K562 (cell line): ENCODE measurements around the gene RNF223. TPM values are rescaled to one million over a fixed set of nuclear protein-coding genes. Genes with fewer than 3 reads are reported as not detected.

Source experiments
- KAT7 ChIP-seq: sonication (generic); formaldehyde crosslinking; IDR thresholded peaks from 2 replicates; pipeline ENCODE4 v1.8.0; 2022; ENCODE audit warnings: missing genetic modification reagents, mild to moderate bottlenecking, borderline replicate concordance
- POLR2G ChIP-seq: fragments of 200-400 bp; formaldehyde crosslinking; IDR thresholded peaks from 2 replicates; pipeline ENCODE4 v1.6.1; 2017; ENCODE audit warnings: low read depth, mild to moderate bottlenecking, antibody characterized with exemption, low read length, moderate library complexity
- SMAD2 ChIP-seq: fragments of 150-350 bp; IDR thresholded peaks from 2 replicates; pipeline ENCODE4 v1.6.1; 2014; ENCODE audit warnings: low read depth, mild to moderate bottlenecking, low read length
- SMARCE1 ChIP-seq: fragments of 450-650 bp; IDR thresholded peaks from 2 replicates; pipeline ENCODE4 v1.7.1; 2016; ENCODE audit warnings: mild to moderate bottlenecking
- SREBF2 ChIP-seq: sonication (generic); formaldehyde crosslinking; IDR thresholded peaks from 2 replicates; pipeline ENCODE4 v1.4.0; 2020; ENCODE audit warnings: mild to moderate bottlenecking, missing genetic modification reagents
- polyA plus RNA-seq, 8 experiments: library from polyadenylated mRNA; depleted of rRNA in 4 of 8; stranded (reverse) in 5 of 8; unstranded in 3 of 8; fragments of >200 nt; fragmentation: Nextera tagmentation in 2 of 8; fragmentation: Illumina TruSeq in 1 of 8; extraction: Ambion mirVana in 2 of 8; extraction: Trizol in 1 of 8; gene quantifications; 2 replicates each; pipeline versions ENCODE4 v1.2.1 to v1.2.3, GENCODE V29; 2011 to 2014; ENCODE audit warnings: inconsistent platforms in 1 of 8, missing spikeins in 1 of 8
- total RNA-seq, 7 experiments: library from RNA; depleted of rRNA in 6 of 7; stranded (reverse); fragments of >200 nt in 6 of 7; fragmentation: Illumina TruSeq in 2 of 7; extraction: Trizol in 2 of 7; gene quantifications; 2 replicates each; pipeline versions ENCODE4 v1.2.1 to v1.2.3, GENCODE V29; 2011 to 2021; ENCODE audit warnings: low replicate concordance in 1 of 7
- TF ChIP-seq, protein P1 (sequence below), 2 experiments: fragments of 450-650 bp; formaldehyde crosslinking in 1 of 2; IDR thresholded peaks; 2 replicates each; pipeline versions ENCODE4 v1.4.0 to v1.6.1; 2014 to 2020; ENCODE audit warnings: mild to moderate bottlenecking in 2 of 2, borderline replicate concordance in 1 of 2, low read depth in 1 of 2
- TF ChIP-seq, protein P2 (sequence below): sonication (generic); formaldehyde crosslinking; IDR thresholded peaks from 2 replicates; pipeline ENCODE4 v1.8.1; 2023; ENCODE audit warnings: mild to moderate bottlenecking, missing genetic modification reagents, moderate library complexity

RNF223 gene
- total and polyA plus RNA-seq, 9 of the 15 experiments (the other 6 are each of a cell fraction or from before 2014, with no cell fraction given): 0.04 to 0.32 TPM; not detected in 7

DNA sequence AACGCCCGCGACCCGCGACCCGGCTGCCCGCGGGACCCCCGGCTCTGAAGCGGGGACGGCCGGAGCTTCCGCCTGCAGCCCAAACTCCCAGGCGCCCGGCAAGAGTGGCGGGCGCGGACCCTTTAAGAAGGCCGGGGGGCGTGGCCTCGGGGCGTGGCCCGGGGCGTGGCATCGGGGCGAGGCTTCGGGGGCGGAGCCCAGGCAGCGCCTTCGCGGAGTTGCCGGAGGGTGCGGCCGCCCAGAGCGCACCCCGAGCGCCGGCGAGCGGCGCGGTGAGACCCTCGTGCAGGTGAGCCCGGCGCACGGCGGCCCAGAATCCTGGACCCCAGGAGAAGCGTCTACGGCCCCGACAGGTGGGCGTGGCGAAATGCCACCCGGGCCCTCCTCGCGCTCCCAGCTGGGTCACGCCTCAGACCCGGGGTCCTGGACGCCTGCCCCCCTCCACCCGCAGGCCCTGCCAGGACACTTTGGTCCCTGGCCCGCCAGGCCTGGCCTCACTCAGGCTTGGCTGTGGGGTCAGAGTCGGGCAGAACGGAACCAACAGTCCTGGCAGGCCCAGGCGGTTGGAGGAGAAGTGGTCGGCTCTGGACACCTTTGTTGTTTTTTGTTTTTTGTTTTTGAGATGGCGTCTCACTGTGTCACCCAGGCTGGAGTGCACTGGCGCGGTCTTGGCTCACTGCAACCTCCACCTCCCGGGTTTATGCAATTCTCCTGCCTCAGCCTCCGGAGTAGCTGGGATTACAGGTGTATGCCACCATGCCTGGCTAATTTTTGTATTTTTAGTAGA, 14.4 kb downstream of the RNF223 start (continued):
- TF ChIP-seq, protein P1, sequence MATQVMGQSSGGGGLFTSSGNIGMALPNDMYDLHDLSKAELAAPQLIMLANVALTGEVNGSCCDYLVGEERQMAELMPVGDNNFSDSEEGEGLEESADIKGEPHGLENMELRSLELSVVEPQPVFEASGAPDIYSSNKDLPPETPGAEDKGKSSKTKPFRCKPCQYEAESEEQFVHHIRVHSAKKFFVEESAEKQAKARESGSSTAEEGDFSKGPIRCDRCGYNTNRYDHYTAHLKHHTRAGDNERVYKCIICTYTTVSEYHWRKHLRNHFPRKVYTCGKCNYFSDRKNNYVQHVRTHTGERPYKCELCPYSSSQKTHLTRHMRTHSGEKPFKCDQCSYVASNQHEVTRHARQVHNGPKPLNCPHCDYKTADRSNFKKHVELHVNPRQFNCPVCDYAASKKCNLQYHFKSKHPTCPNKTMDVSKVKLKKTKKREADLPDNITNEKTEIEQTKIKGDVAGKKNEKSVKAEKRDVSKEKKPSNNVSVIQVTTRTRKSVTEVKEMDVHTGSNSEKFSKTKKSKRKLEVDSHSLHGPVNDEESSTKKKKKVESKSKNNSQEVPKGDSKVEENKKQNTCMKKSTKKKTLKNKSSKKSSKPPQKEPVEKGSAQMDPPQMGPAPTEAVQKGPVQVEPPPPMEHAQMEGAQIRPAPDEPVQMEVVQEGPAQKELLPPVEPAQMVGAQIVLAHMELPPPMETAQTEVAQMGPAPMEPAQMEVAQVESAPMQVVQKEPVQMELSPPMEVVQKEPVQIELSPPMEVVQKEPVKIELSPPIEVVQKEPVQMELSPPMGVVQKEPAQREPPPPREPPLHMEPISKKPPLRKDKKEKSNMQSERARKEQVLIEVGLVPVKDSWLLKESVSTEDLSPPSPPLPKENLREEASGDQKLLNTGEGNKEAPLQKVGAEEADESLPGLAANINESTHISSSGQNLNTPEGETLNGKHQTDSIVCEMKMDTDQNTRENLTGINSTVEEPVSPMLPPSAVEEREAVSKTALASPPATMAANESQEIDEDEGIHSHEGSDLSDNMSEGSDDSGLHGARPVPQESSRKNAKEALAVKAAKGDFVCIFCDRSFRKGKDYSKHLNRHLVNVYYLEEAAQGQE (IDR thresholded peaks at IDR 0.05; ENCODE audit: borderline replicate concordance): no peak
- TF ChIP-seq, protein P1 (CRISPR knock-in tag; IDR thresholded peaks at IDR 0.05; ENCODE audit: low read depth): 0 out of 2 replicates have a peak, but pooled peaks have one; percentile 55
- TF ChIP-seq POLR2G (peak; percentile 84), SMARCE1 (peak; percentile 36; the same call in 1 of the 2 replicates), KAT7 (CRISPR knock-in tag) (peak; percentile 51; the same call in 1 of the 2 replicates), SMAD2 (no peak), SREBF2 (CRISPR knock-in tag) (no peak)
- TF ChIP-seq, protein P2, sequence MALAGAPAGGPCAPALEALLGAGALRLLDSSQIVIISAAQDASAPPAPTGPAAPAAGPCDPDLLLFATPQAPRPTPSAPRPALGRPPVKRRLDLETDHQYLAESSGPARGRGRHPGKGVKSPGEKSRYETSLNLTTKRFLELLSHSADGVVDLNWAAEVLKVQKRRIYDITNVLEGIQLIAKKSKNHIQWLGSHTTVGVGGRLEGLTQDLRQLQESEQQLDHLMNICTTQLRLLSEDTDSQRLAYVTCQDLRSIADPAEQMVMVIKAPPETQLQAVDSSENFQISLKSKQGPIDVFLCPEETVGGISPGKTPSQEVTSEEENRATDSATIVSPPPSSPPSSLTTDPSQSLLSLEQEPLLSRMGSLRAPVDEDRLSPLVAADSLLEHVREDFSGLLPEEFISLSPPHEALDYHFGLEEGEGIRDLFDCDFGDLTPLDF (CRISPR knock-in tag): no peak
